K562 (cell line): Measurements from ENCODE around the gene TMOD2. TPM values are rescaled to one million over a fixed set of nuclear protein-coding genes. Genes with fewer than 3 reads are reported as not detected.

Experiments
- MAZ ChIP-seq, 2 experiments: fragments of 450-650 bp in 1 of 2; sonication (generic) in 1 of 2; formaldehyde crosslinking; IDR thresholded peaks in 1 of 2; conservative IDR thresholded peaks in 1 of 2; 2 replicates each; pipeline versions ENCODE4 v1.4.0 to v1.5.0; 2020; ENCODE audit warnings: mild to moderate bottlenecking in 1 of 2, missing genetic modification reagents in 1 of 2
- TEAD4 ChIP-seq, 2 experiments: sonication (generic) in 1 of 2; formaldehyde crosslinking in 1 of 2; IDR thresholded peaks; 2 replicates each; pipeline versions ENCODE4 v1.6.1 to v1.8.0; 2012 to 2022; ENCODE audit warnings: borderline replicate concordance in 1 of 2, inconsistent platforms in 1 of 2, low read length in 1 of 2, mild to moderate bottlenecking in 1 of 2, missing genetic modification reagents in 1 of 2
- YY1 ChIP-seq, 3 experiments: IDR thresholded peaks; 2 replicates each; pipeline ENCODE4 v1.6.1; 2011; ENCODE audit warnings: low read length in 2 of 3, mild to moderate bottlenecking in 2 of 3, moderate library complexity in 2 of 3, borderline replicate concordance in 1 of 3, control low read depth in 1 of 3, low read depth in 1 of 3; ENCODE audit not compliant: insufficient read depth in 3 of 3, insufficient replicate concordance in 2 of 3, control insufficient read depth in 1 of 3, insufficient read length in 1 of 3; ENCODE audit errors: extremely low read depth in 1 of 3
- polyA plus RNA-seq, 8 experiments: library from polyadenylated mRNA; depleted of rRNA in 4 of 8; stranded (reverse) in 5 of 8; unstranded in 3 of 8; fragments of >200 nt; fragmentation: Nextera tagmentation in 2 of 8; fragmentation: Illumina TruSeq in 1 of 8; extraction: Ambion mirVana in 2 of 8; extraction: Trizol in 1 of 8; gene quantifications; 2 replicates each; pipeline versions ENCODE4 v1.2.1 to v1.2.3, GENCODE V29; 2011 to 2014; ENCODE audit warnings: inconsistent platforms in 1 of 8, missing spikeins in 1 of 8
- total RNA-seq, 7 experiments: library from RNA; depleted of rRNA in 6 of 7; stranded (reverse); fragments of >200 nt in 6 of 7; fragmentation: Illumina TruSeq in 2 of 7; extraction: Trizol in 2 of 7; gene quantifications; 2 replicates each; pipeline versions ENCODE4 v1.2.1 to v1.2.3, GENCODE V29; 2011 to 2021; ENCODE audit warnings: low replicate concordance in 1 of 7
- TF ChIP-seq, protein P1 (sequence below), 3 experiments: fragments of 200-800 bp in 1 of 3; fragments of 250-450 bp in 1 of 3; fragments of 450-650 bp in 1 of 3; sonication (Bioruptor Pico) in 1 of 3; sonication (Bioruptor generic) in 1 of 3; formaldehyde crosslinking in 1 of 3; IDR thresholded peaks; 2 replicates each; pipeline versions ENCODE4 v1.6.1 to v1.8.0; 2016 to 2022; ENCODE audit warnings: mild to moderate bottlenecking in 2 of 3, missing genetic modification characterization in 2 of 3, missing compliant biosample characterization in 1 of 3, moderate library complexity in 1 of 3
- TF ChIP-seq, protein P2 (sequence below): fragments of 250-450 bp; sonication (Bioruptor Pico); IDR thresholded peaks from 2 replicates; pipeline ENCODE4 v1.5.1; 2021; ENCODE audit warnings: mild to moderate bottlenecking

The TMOD2 gene
- total and polyA plus RNA-seq, 9 of the 15 experiments (the other 6 are each of a cell fraction or from before 2014, with no cell fraction given) = 0.49 to 3.8 (median 3.0) TPM

DNA sequence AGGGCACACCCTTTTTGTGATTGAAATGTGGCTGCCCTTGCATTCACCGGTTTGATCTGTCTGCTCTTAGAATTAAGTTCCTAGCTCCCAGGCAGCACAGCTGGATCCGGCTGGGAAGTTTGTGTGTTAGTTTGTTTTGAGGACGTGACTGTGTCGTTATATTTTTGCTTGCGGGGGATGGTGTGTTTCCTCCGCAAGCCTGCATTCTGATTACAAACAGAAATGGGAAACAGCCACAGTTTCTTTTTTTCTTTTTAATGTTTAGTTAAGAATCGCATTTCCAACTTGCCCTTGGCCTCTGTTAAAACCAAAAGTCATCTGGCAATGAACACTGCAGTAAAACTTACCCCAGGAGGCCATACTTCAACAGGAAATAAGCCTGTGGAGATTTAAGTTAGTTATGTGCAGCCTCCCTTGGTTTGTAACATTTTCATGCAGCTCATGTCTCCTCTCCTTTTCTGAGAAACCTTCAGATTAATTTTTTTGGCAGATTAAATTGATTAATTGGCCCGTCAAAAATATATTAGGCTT is 78.9 kb downstream of the TMOD2 start (continued):
- 0 out of 2 replicates have a peak, but pooled peaks have one; percentile 18 for TF ChIP-seq TEAD4 (IDR thresholded peaks at IDR 0.05; ENCODE audit: low read length)
- no peak for TF ChIP-seq TEAD4 (CRISPR knock-in tag; IDR thresholded peaks at IDR 0.05; ENCODE audit: borderline replicate concordance)
- TF ChIP-seq YY1 (IDR thresholded peaks at IDR 0.05; ENCODE audit: borderline replicate concordance in 1 of 3, control insufficient read depth in 1 of 3, extremely low read depth in 1 of 3, insufficient read depth in 3 of 3, insufficient read length in 1 of 3, insufficient replicate concordance in 2 of 3, low read depth in 1 of 3, low read length in 2 of 3) = peak in 1 of 3 experiments; percentile 38
- 0 out of 4 replicates have a peak, but pooled peaks of 1 of the 2 experiments have one; percentile 5 for TF ChIP-seq MAZ (CRISPR knock-in tag; conservative IDR thresholded peaks at IDR 0.05 in 1 of 2, IDR thresholded peaks at IDR 0.05 in 1 of 2)
- TF ChIP-seq, protein P1, sequence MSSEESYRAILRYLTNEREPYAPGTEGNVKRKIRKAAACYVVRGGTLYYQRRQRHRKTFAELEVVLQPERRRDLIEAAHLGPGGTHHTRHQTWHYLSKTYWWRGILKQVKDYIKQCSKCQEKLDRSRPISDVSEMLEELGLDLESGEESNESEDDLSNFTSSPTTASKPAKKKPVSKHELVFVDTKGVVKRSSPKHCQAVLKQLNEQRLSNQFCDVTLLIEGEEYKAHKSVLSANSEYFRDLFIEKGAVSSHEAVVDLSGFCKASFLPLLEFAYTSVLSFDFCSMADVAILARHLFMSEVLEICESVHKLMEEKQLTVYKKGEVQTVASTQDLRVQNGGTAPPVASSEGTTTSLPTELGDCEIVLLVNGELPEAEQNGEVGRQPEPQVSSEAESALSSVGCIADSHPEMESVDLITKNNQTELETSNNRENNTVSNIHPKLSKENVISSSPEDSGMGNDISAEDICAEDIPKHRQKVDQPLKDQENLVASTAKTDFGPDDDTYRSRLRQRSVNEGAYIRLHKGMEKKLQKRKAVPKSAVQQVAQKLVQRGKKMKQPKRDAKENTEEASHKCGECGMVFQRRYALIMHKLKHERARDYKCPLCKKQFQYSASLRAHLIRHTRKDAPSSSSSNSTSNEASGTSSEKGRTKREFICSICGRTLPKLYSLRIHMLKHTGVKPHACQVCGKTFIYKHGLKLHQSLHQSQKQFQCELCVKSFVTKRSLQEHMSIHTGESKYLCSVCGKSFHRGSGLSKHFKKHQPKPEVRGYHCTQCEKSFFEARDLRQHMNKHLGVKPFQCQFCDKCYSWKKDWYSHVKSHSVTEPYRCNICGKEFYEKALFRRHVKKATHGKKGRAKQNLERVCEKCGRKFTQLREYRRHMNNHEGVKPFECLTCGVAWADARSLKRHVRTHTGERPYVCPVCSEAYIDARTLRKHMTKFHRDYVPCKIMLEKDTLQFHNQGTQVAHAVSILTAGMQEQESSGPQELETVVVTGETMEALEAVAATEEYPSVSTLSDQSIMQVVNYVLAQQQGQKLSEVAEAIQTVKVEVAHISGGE (CRISPR knock-in tag; IDR thresholded peaks at IDR 0.05) = 0 out of 6 replicates have a peak, but pooled peaks of 1 of the 3 experiments have one; percentile 53
- TF ChIP-seq, protein P2, sequence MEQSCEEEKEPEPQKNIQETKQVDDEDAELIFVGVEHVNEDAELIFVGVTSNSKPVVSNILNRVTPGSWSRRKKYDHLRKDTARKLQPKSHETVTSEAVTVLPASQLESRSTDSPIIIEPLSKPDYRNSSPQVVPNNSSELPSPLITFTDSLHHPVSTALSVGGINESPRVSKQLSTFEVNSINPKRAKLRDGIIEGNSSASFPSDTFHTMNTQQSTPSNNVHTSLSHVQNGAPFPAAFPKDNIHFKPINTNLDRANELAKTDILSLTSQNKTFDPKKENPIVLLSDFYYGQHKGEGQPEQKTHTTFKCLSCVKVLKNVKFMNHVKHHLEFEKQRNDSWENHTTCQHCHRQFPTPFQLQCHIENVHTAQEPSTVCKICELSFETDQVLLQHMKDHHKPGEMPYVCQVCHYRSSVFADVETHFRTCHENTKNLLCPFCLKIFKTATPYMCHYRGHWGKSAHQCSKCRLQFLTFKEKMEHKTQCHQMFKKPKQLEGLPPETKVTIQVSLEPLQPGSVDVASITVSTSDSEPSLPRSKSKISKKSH = no peak
